SK-N-SH treated with all-trans-retinoic acid at 6 μM for 48 hours (cell line): ENCODE measurements around the gene LYPD1.

Experiments
- ATAC-seq: fragments of 200-7000 bp; cut with Tn5 transposase; 3 replicates; pipeline ENCODE4 v1.9.1; 2020; ENCODE audit warnings: mild to moderate bottlenecking, moderate library complexity
- ARNTL ChIP-seq: fragments of 450-650 bp; formaldehyde crosslinking; IDR thresholded peaks from 2 replicates; pipeline ENCODE4 v1.5.0; 2020; ENCODE audit warnings: low read depth, mild to moderate bottlenecking, moderate library complexity, borderline replicate concordance
- CREB5 ChIP-seq: fragments of 250-450 bp; sonication (Bioruptor Pico); IDR thresholded peaks from 2 replicates; pipeline ENCODE4 v1.5.1; 2020; ENCODE audit warnings: low read depth, mild to moderate bottlenecking, moderate library complexity
- CSDC2 ChIP-seq: fragments of 250-450 bp; sonication (Bioruptor Pico); IDR thresholded peaks from 2 replicates; pipeline ENCODE4 v1.5.0; 2020; ENCODE audit warnings: mild to moderate bottlenecking, moderate library complexity
- GLIS3 ChIP-seq: fragments of 250-450 bp; sonication (Bioruptor Pico); IDR thresholded peaks from 2 replicates; pipeline ENCODE4 v1.5.0; 2020; ENCODE audit warnings: mild to moderate bottlenecking, moderate library complexity
- OSR1 ChIP-seq: fragments of 250-450 bp; sonication (Bioruptor Pico); IDR thresholded peaks from 2 replicates; pipeline ENCODE4 v1.8.0; 2022; ENCODE audit warnings: moderate library complexity, mild to moderate bottlenecking, inconsistent platforms
- PATZ1 ChIP-seq: fragments of 250-450 bp; sonication (Bioruptor Pico); IDR thresholded peaks from 2 replicates; pipeline ENCODE4 v1.8.0; 2020; ENCODE audit warnings: mild to moderate bottlenecking, moderate library complexity, borderline replicate concordance
- RARB ChIP-seq: fragments of 250-450 bp; sonication (Bioruptor Pico); IDR thresholded peaks from 2 replicates; pipeline ENCODE4 v1.8.0; 2021; ENCODE audit warnings: mild to moderate bottlenecking, moderate library complexity
- TCF4 ChIP-seq: fragments of 250-450 bp; sonication (Bioruptor Pico); IDR thresholded peaks from 2 replicates; pipeline ENCODE4 v1.8.0; 2021; ENCODE audit warnings: mild to moderate bottlenecking, moderate library complexity, borderline replicate concordance
- TOX ChIP-seq: fragments of 250-450 bp; sonication (Bioruptor Pico); IDR thresholded peaks from 2 replicates; pipeline ENCODE4 v1.8.0; 2021; ENCODE audit warnings: mild to moderate bottlenecking, moderate library complexity, borderline replicate concordance
- ZC3H10 ChIP-seq: fragments of 250-450 bp; sonication (Bioruptor Pico); IDR thresholded peaks from 2 replicates; pipeline ENCODE4 v1.5.1; 2021; ENCODE audit warnings: mild to moderate bottlenecking, moderate library complexity
- ZFP3 ChIP-seq: fragments of 250-450 bp; sonication (Bioruptor Pico); IDR thresholded peaks from 2 replicates; pipeline ENCODE4 v1.5.0; 2020; ENCODE audit warnings: mild to moderate bottlenecking, moderate library complexity
- ZFP30 ChIP-seq: fragments of 450-650 bp; formaldehyde crosslinking; IDR thresholded peaks from 2 replicates; pipeline ENCODE4 v1.5.0; 2022; ENCODE audit warnings: mild to moderate bottlenecking, moderate library complexity
- ZNF565 ChIP-seq: fragments of 450-650 bp; formaldehyde crosslinking; conservative IDR thresholded peaks from 2 replicates; pipeline ENCODE4 v1.5.0; 2020; ENCODE audit warnings: low read depth, mild to moderate bottlenecking, moderate library complexity
- ZNF70 ChIP-seq: fragments of 450-650 bp; formaldehyde crosslinking; IDR thresholded peaks from 2 replicates; pipeline ENCODE4 v1.5.0; 2020; ENCODE audit warnings: mild to moderate bottlenecking, moderate library complexity
- ZNF8 ChIP-seq: fragments of 450-650 bp; formaldehyde crosslinking; IDR thresholded peaks from 2 replicates; pipeline ENCODE4 v1.5.0; 2020; ENCODE audit warnings: mild to moderate bottlenecking, moderate library complexity
- TF ChIP-seq, protein P1 (sequence below): fragments of 250-450 bp; sonication (Bioruptor Pico); IDR thresholded peaks from 2 replicates; pipeline ENCODE4 v1.5.0; 2020; ENCODE audit warnings: mild to moderate bottlenecking, moderate library complexity
- TF ChIP-seq, protein P2 (sequence below): fragments of 250-450 bp; sonication (Bioruptor Pico); IDR thresholded peaks from 2 replicates; pipeline ENCODE4 v1.5.1; 2021; ENCODE audit warnings: mild to moderate bottlenecking, moderate library complexity
- TF ChIP-seq, protein P3 (sequence below): fragments of 250-450 bp; sonication (Bioruptor Pico); IDR thresholded peaks from 2 replicates; pipeline ENCODE4 v1.8.0; 2021; ENCODE audit warnings: low read depth, mild to moderate bottlenecking, moderate library complexity, borderline replicate concordance

Gene LYPD1

GRCh38 chr2:132680544-132680943, 10.5 kb upstream of the LYPD1 start (continued):
- TF ChIP-seq OSR1 (CRISPR knock-in tag) (no peak), ARNTL (no peak), ZFP30 (CRISPR knock-in tag) (no peak)
- TF ChIP-seq, protein P1, sequence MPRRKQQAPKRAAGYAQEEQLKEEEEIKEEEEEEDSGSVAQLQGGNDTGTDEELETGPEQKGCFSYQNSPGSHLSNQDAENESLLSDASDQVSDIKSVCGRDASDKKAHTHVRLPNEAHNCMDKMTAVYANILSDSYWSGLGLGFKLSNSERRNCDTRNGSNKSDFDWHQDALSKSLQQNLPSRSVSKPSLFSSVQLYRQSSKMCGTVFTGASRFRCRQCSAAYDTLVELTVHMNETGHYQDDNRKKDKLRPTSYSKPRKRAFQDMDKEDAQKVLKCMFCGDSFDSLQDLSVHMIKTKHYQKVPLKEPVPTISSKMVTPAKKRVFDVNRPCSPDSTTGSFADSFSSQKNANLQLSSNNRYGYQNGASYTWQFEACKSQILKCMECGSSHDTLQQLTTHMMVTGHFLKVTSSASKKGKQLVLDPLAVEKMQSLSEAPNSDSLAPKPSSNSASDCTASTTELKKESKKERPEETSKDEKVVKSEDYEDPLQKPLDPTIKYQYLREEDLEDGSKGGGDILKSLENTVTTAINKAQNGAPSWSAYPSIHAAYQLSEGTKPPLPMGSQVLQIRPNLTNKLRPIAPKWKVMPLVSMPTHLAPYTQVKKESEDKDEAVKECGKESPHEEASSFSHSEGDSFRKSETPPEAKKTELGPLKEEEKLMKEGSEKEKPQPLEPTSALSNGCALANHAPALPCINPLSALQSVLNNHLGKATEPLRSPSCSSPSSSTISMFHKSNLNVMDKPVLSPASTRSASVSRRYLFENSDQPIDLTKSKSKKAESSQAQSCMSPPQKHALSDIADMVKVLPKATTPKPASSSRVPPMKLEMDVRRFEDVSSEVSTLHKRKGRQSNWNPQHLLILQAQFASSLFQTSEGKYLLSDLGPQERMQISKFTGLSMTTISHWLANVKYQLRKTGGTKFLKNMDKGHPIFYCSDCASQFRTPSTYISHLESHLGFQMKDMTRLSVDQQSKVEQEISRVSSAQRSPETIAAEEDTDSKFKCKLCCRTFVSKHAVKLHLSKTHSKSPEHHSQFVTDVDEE (CRISPR knock-in tag): no peak
- TF ChIP-seq, protein P2, sequence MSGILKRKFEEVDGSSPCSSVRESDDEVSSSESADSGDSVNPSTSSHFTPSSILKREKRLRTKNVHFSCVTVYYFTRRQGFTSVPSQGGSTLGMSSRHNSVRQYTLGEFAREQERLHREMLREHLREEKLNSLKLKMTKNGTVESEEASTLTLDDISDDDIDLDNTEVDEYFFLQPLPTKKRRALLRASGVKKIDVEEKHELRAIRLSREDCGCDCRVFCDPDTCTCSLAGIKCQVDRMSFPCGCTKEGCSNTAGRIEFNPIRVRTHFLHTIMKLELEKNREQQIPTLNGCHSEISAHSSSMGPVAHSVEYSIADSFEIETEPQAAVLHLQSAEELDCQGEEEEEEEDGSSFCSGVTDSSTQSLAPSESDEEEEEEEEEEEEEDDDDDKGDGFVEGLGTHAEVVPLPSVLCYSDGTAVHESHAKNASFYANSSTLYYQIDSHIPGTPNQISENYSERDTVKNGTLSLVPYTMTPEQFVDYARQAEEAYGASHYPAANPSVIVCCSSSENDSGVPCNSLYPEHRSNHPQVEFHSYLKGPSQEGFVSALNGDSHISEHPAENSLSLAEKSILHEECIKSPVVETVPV (CRISPR knock-in tag): no peak

DNA sequence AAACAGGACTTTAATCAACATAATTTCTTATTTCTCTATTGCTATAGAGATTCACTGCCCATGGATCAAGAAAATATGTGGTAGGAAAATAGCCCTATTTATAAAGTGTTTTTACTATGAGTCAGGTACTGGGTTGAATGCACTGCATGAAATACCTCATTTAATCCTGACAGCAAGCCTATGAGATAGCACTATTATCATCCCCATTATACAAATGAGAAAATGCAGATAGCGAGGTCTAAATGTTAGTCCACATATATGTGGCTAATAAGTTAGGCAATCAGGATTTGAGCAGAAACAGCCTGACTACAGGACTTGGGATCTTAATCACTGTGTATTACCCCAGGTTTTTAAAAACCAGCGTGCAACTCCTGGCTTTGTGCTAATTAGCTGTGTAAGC, 8.5 kb upstream of the LYPD1 start:
- ATAC-seq: peak; percentile 47; the same call in 1 of the 3 replicates
- TF ChIP-seq TOX (CRISPR knock-in tag) (no peak), ZNF8 (CRISPR knock-in tag) (no peak), RARB (CRISPR knock-in tag) (no peak), ZC3H10 (CRISPR knock-in tag) (no peak), ZNF70 (CRISPR knock-in tag) (no peak), ZNF565 (no peak), TCF4 (CRISPR knock-in tag) (no peak), GLIS3 (CRISPR knock-in tag) (no peak), CSDC2 (no peak), CREB5 (no peak), OSR1 (CRISPR knock-in tag) (no peak), PATZ1 (CRISPR knock-in tag) (no peak), ZFP3 (CRISPR knock-in tag) (no peak)
- TF ChIP-seq, protein P2 (CRISPR knock-in tag): no peak
- TF ChIP-seq, protein P1 (CRISPR knock-in tag): no peak
- TF ChIP-seq, protein P3, sequence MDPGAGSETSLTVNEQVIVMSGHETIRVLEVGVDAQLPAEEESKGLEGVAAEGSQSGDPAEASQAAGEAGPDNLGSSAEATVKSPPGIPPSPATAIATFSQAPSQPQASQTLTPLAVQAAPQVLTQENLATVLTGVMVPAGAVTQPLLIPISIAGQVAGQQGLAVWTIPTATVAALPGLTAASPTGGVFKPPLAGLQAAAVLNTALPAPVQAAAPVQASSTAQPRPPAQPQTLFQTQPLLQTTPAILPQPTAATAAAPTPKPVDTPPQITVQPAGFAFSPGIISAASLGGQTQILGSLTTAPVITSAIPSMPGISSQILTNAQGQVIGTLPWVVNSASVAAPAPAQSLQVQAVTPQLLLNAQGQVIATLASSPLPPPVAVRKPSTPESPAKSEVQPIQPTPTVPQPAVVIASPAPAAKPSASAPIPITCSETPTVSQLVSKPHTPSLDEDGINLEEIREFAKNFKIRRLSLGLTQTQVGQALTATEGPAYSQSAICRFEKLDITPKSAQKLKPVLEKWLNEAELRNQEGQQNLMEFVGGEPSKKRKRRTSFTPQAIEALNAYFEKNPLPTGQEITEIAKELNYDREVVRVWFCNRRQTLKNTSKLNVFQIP (CRISPR knock-in tag): no peak
- TF ChIP-seq, all 23 proteins: peak for 0
